ACC112 (cell line): Measurements from ENCODE around the gene ANAPC2.

ENCODE experiments used
- H2AFZ ChIP-seq: fragments of 200-600 bp; sonication (generic); one replicate; pipeline ENCODE4 v1.6.0; 2017; ENCODE audit warnings: antibody characterized with exemption, low read length; ENCODE audit not compliant: unreplicated experiment
- H3K27ac ChIP-seq: fragments of 200-600 bp; sonication (generic); 2 replicates; pipeline ENCODE4 v1.5.1; 2014; ENCODE audit warnings: low read depth, mild to moderate bottlenecking, antibody characterized with exemption, low read length, moderate library complexity
- H3K27me3 ChIP-seq: fragments of 200-600 bp; sonication (generic); 2 replicates; pipeline ENCODE4 v1.6.1; 2014; ENCODE audit warnings: mild to moderate bottlenecking, antibody characterized with exemption, low read length, moderate library complexity, mixed read lengths; ENCODE audit not compliant: insufficient read depth
- H3K36me3 ChIP-seq: fragments of 200-600 bp; sonication (generic); 2 replicates; pipeline ENCODE4 v1.6.1; 2016; ENCODE audit warnings: mild to moderate bottlenecking, antibody characterized with exemption, low read length, moderate library complexity, mixed read lengths; ENCODE audit not compliant: insufficient read depth
- H3K4me1 ChIP-seq: fragments of 200-600 bp; sonication (generic); one replicate; pipeline ENCODE4 v1.6.1; 2016; ENCODE audit warnings: low read length, mixed read lengths; ENCODE audit not compliant: insufficient read depth, unreplicated experiment, control insufficient read depth
- H3K4me3 ChIP-seq: fragments of 200-600 bp; sonication (generic); 2 replicates; pipeline ENCODE4 v1.5.1; 2014; ENCODE audit warnings: mild to moderate bottlenecking, low read depth, low read length
- H3K79me2 ChIP-seq: fragments of 200-600 bp; sonication (generic); one replicate; pipeline ENCODE4 v1.6.0; 2016; ENCODE audit warnings: low read length; ENCODE audit not compliant: control insufficient read depth, unreplicated experiment, insufficient read depth

The ANAPC2 gene

DNA sequence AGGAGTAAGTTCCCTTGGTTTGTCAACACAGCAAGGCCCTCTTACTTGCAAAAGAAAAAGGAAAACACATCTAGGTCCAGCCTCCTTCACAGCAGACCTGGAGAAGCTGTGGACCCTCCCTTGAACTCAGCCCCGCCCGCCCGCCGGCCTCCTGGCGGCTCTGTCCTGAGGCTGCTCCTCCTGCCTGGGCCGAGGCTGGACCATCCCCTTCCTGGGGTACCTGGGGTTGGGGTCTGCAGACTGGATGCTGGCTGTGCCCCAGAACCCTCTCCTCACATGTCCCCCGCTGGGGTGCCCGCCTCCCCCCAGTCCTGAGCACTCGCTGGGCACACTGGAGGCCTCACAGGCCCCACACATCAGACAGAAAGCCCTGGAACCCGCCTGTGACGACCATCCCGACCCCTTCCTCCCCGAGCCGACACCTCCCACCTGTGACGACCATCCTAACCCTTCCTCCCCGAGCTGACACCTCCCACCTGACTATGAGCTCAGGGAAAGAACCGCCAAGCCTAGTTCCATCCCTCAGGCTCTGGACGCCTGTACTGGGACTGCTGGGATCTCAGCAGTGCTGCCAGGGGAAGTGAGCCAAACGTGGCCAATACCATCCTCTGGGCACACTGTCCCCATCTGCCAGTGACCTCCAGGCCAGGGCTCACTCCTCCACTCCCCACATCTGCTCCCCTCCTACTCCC lies 9.3 kb downstream of the ANAPC2 start:
- no peaks in the 10 kb centered on the region for H3K27me3 ChIP-seq
- H3K36me3 ChIP-seq: no peaks in the 10 kb centered on the region
- H3K27ac ChIP-seq: no peak overlapping the region
- H2AFZ ChIP-seq: no peak overlapping the region
- no peaks in the 10 kb centered on the region for H3K79me2 ChIP-seq
- peaks cover 10% of the 10 kb centered on the region for H3K4me1 ChIP-seq
- no peak overlapping the region for H3K4me3 ChIP-seq

DNA sequence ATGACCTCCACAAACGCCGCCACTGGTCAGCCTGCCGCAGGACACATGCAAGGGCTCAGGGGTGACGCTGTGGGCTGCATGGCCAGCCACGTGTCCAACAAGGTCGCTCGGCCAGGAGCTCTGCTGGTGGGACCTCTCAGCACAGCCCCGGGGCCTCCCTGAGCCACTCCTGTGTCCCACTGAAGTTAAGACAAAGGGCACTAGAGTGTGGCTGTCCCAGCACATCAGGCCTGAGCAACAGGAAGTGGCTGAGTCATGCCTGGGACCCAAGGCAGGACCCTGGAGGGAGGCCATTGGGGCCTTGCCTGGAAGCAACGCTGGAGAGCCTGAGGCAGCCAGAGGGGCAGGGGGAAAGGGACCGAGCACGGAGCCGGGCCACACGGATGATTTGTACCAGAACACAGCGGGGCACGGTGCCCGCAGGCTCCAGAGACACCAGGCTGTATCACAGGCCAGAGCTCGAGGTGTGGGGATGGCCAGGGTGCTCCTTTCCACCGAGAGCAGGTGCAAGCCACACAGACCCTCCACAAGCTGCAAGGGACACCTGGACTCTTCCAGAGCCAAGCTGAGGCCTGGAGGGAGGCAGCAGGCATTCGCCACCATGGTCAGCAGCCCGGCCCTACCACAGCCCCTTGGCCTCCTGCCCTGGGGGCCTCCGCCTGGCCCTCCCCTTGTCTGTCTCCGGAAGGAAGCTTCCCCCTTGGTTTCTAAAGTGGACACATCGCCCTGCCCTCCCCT lies 10.0 kb downstream of the ANAPC2 start:
- Histone ChIP-seq H3K27me3 (no peaks in the 10 kb centered on the region), H3K4me1 (peaks cover 10% of the 10 kb centered on the region), H3K4me3 (no peak overlapping the region), H3K79me2 (no peaks in the 10 kb centered on the region), H2AFZ (no peak overlapping the region), H3K27ac (no peak overlapping the region), H3K36me3 (no peaks in the 10 kb centered on the region)

GRCh38 chr9:137176302-137177182 lies 11.8 kb downstream of the ANAPC2 start:
- H2AFZ ChIP-seq: no peak overlapping the region
- H3K27ac ChIP-seq: no peak overlapping the region
- H3K79me2 ChIP-seq: no peaks in the 10 kb centered on the region
- no peaks in the 10 kb centered on the region for H3K36me3 ChIP-seq
- H3K4me1 ChIP-seq: peaks cover 10% of the 10 kb centered on the region
- H3K27me3 ChIP-seq: no peaks in the 10 kb centered on the region
- no peak overlapping the region for H3K4me3 ChIP-seq

GRCh38 chr9:137175345-137175961 lies 12.9 kb downstream of the ANAPC2 start:
- Histone ChIP-seq H3K4me1 (peaks cover 10% of the 10 kb centered on the region), H3K27ac (no peak overlapping the region), H3K36me3 (no peaks in the 10 kb centered on the region), H3K4me3 (no peak overlapping the region), H2AFZ (no peak overlapping the region), H3K27me3 (peaks cover 5% of the 10 kb centered on the region; the same call in 1 of the 2 replicates), H3K79me2 (no peaks in the 10 kb centered on the region)

DNA sequence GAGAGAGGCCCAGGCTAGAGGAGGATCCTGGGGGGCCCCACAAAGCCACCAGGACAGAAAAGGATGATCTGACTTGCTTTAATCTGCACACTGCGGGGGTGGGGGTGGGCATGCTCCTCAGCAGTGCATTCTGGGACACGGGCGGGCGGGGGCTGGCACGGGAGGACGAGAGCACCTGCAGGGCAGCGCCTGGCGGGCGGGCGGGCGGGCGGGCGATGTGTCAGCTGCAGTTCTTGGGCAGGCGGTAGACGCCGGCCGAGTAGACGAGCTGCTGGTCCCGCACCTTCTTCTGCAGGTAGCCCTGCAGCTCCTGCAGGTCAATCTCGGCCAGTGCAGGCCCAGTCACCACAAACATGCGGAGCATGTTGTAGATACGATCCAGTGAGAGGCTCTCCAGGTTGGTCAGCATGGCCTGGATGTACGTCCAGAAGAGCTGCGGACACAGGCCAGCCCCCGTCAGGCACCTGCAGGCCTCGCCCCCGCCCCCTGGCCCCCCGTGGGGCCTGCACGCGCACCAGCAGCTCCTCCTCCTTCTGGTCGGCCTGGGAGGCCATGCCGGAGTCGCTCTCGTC lies 13.6 kb downstream of the ANAPC2 start:
- H2AFZ ChIP-seq: no peak overlapping the region
- H3K79me2 ChIP-seq: no peaks in the 10 kb centered on the region
- no peaks in the 10 kb centered on the region for H3K36me3 ChIP-seq
- peaks cover 12% of the 10 kb centered on the region; the same call in 1 of the 2 replicates for H3K27me3 ChIP-seq
- H3K4me3 ChIP-seq: no peak overlapping the region
- peaks cover 10% of the 10 kb centered on the region for H3K4me1 ChIP-seq
- H3K27ac ChIP-seq: no peak overlapping the region

DNA sequence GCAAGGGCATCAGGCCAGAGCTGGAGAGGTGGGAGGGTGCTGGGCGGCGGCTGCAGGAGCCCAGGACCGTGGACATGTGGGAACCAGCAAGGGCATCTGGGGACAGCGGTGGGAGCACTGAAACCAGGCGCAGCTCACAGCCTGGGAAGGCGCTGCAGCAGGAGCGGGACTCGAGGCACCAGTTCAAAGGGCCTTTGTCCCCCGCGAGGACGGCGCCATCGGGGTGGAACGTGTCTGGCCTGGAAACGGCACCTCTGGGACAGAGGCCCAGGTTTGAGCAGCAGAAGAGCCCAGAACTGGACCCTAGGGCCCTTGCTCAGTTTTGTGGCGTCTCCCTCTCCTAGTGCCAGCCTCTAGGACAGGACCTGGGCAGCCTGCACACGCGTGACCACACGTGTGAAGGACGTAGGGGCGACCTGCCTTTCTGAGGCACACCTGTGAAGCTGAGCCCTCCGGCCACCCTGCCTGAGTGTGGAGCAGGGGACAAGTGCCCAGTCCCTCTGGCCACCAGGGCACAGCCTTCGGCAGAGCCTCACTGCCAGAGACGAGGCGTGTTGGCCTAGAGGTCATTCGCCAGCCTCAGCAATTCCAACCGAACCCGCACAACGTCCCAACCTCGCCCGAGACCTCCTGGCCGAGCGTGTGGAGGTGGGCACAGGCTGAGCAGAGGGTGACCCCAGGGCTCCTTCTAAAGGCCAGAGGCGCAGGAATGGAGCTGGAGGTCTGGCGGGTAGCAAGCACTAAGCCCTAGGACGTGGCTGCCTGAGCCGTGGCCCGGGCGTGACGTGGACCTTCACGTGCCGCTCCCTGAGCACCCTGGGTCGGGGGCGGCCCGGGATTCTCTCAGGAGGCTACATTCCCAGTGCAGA lies 14.3 kb downstream of the ANAPC2 start:
- Histone ChIP-seq H3K4me3 (no peak overlapping the region), H3K36me3 (no peaks in the 10 kb centered on the region), H2AFZ (no peak overlapping the region), H3K27me3 (peaks cover 20% of the 10 kb centered on the region; the same call in 1 of the 2 replicates), H3K27ac (no peak overlapping the region), H3K4me1 (peaks cover 11% of the 10 kb centered on the region), H3K79me2 (no peaks in the 10 kb centered on the region)

- H3K27ac ChIP-seq: no peak overlapping the region
- H3K36me3 ChIP-seq: no peaks in the 10 kb centered on the region
- H2AFZ ChIP-seq: no peak overlapping the region
- no peak overlapping the region for H3K4me3 ChIP-seq
- H3K4me1 ChIP-seq: peaks cover 5% of the 10 kb centered on the region
- H3K27me3 ChIP-seq: peaks cover 27% of the 10 kb centered on the region; the same call in 1 of the 2 replicates
- no peaks in the 10 kb centered on the region for H3K79me2 ChIP-seq
Observed at GRCh38 chr9:137172901-137173795, 15.2 kb downstream of the ANAPC2 start.

DNA sequence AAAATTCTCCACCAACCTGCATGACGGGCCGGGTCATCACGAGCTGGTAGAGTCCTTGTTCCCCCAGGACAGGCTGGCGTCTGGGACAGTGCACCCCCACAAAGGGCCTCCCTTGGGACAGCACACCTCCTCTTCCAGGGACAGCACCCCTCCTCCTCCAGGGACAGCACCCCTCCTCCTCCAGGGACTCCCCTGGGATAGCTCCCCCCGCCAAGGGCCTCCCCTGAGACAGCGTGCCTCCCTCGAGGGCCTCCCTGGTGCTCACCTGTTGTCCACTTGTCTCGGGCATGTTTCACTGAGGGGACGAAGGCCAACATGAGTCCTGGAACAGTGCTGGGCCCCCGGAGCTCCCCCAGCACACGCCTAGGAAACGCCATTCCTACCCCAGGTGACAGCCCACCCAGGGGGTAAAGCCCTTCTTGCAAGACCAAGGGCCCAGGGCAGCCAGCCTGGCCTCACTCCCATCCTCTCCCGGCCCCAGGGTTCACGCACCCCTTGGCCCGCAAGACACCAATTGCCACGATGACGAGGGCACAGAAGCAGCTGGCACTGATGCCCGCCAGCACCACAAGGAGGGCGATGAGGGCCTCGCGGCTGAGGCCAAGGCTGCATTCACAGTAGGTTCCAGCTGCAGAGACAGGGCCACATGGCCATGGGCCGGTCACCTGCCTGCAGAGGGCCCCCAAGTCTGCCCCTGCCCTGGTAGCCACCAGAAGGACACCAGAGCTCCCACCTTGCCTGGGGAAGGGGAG lies 17.0 kb downstream of the ANAPC2 start:
- Histone ChIP-seq H3K27me3 (peaks cover 45% of the 10 kb centered on the region), H3K36me3 (no peaks in the 10 kb centered on the region), H3K79me2 (no peaks in the 10 kb centered on the region), H2AFZ (no peak overlapping the region), H3K4me1 (peaks cover 3% of the 10 kb centered on the region), H3K27ac (no peak overlapping the region), H3K4me3 (no peak overlapping the region)
